ENCODE data around the gene NAA30. TPM values are rescaled to one million over a fixed set of nuclear protein-coding genes. Genes with fewer than 3 reads are reported as not detected.

The NAA30 gene
- total and polyA plus RNA-seq, 8 donors: 3.1 to 31.6 (median 16.3) TPM

GRCh38 chr14:57408634-57409033, 18.2 kb downstream of the NAA30 start:
- Histone ChIP-seq H3K9me3 (no peaks in the 10 kb centered on the region), H3K27ac (no peak overlapping the region), H3K27me3 (no peaks in the 10 kb centered on the region), H3K4me3 (no peak overlapping the region), H3K4me1 (peaks cover 0 to 6% (median 0%) of the 10 kb centered on the region in 4 donors), H3K36me3 (peaks cover 5 to 49% (median 40%) of the 10 kb centered on the region in 4 donors)
- WGBS, 5 donors: 68 to 87% (median 79%) methylated on average over 1 of the region's 1 CpG
- no peak for DNase-seq
- TF ChIP-seq CTCF (IDR thresholded peaks at IDR 0.05): no peak
- no peak for TF ChIP-seq EP300 (IDR thresholded peaks at IDR 0.05)
- no peak for TF ChIP-seq POLR2AphosphoS5 (IDR thresholded peaks at IDR 0.05)
- no peak for TF ChIP-seq POLR2A (IDR thresholded peaks at IDR 0.05)
- intact Hi-C loops (cut with DNase I; ENCODE audit: low total_unique reads): no loop called here

DNA sequence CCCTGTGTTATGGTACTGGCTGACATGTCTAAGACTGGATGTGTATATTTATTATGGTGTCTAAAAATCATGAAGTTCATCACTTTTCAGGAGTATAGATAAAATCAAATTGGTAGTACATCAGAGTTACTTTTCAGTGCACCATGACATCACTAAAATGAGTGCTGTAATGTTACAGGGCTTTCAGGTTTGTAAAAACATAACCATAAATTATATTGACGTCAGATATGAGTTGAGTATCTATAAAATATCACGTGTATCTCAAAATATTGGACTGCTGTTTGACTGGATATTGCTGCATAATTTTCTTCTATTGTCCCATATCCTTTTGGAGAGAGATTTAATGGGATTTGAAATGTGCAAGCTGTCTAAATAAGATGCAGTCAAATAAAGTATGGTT, 22.0 kb downstream of the NAA30 start:
- H3K27me3 ChIP-seq: no peaks in the 10 kb centered on the region
- intact Hi-C loops (cut with DNase I; ENCODE audit: low total_unique reads): no loop called here
- H3K4me1 ChIP-seq: peaks cover 0 to 10% (median 0%) of the 10 kb centered on the region in 4 donors
- 52 to 75% (median 65%) methylated on average over 2 of the region's 2 CpGs for WGBS, 5 donors
- no peak overlapping the region for H3K4me3 ChIP-seq
- no peak overlapping the region for H3K27ac ChIP-seq
- TF ChIP-seq POLR2A (IDR thresholded peaks at IDR 0.05) (no peak), EP300 (IDR thresholded peaks at IDR 0.05) (no peak), POLR2AphosphoS5 (IDR thresholded peaks at IDR 0.05) (no peak), CTCF (IDR thresholded peaks at IDR 0.05) (no peak)
- no peak for DNase-seq
- H3K36me3 ChIP-seq: peaks cover 0 to 30% (median 25%) of the 10 kb centered on the region in 4 donors
- no peaks in the 10 kb centered on the region for H3K9me3 ChIP-seq

DNA sequence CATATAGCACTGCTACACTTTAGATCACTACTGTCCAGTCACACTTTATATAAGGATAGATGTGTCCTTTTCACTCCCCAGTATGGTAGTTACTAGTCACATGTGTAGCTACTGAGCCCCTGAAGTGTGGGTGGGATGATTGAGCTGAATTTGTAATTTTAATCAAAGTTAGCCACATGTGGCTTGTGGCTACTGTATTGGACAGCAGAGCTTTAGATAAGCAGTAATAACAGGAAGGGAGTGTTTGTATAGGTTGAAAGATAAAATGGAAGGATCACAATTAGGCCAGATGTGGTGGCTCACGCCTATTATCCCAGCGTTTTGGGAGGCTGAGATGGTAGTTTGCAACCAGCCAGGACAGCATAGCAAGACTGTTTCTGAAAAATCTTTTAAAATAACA, 23.5 kb downstream of the NAA30 start:
- Histone ChIP-seq H3K27me3 (no peaks in the 10 kb centered on the region), H3K27ac (no peak overlapping the region), H3K4me1 (peaks cover 0 to 4% (median 0%) of the 10 kb centered on the region in 4 donors), H3K9me3 (no peaks in the 10 kb centered on the region), H3K4me3 (no peak overlapping the region), H3K36me3 (peaks cover 0 to 23% (median 19%) of the 10 kb centered on the region in 4 donors)
- intact Hi-C loops (cut with DNase I; ENCODE audit: low total_unique reads): no loop called here
- no peak for DNase-seq
- no peak for TF ChIP-seq POLR2AphosphoS5 (IDR thresholded peaks at IDR 0.05)
- TF ChIP-seq EP300 (IDR thresholded peaks at IDR 0.05): no peak
- no peak for TF ChIP-seq CTCF (IDR thresholded peaks at IDR 0.05)
- TF ChIP-seq POLR2A (IDR thresholded peaks at IDR 0.05): no peak
- WGBS, 5 donors: 64 to 82% (median 75%) methylated on average over 2 of the region's 2 CpGs

- H3K27ac ChIP-seq: no peak overlapping the region
- H3K4me3 ChIP-seq: no peak overlapping the region
- no peaks in the 10 kb centered on the region for H3K9me3 ChIP-seq
- H3K36me3 ChIP-seq: no peaks in the 10 kb centered on the region
- no peak for TF ChIP-seq POLR2A (IDR thresholded peaks at IDR 0.05)
- TF ChIP-seq CTCF (IDR thresholded peaks at IDR 0.05): no peak
- no peak for TF ChIP-seq POLR2AphosphoS5 (IDR thresholded peaks at IDR 0.05)
- no peak for TF ChIP-seq EP300 (IDR thresholded peaks at IDR 0.05)
- peaks cover 0 to 4% (median 0%) of the 10 kb centered on the region in 4 donors for H3K4me1 ChIP-seq
- no peaks in the 10 kb centered on the region for H3K27me3 ChIP-seq
- WGBS, 5 donors: 67 to 79% (median 74%) methylated on average over 1 of the region's 1 CpG
- DNase-seq: no peak
- intact Hi-C loops (cut with DNase I; ENCODE audit: low total_unique reads): no loop called here
Observed at GRCh38 chr14:57417228-57417627, 26.8 kb downstream of the NAA30 start.
